ENCODE data around the gene NACC2. TPM values are rescaled to one million over a fixed set of nuclear protein-coding genes. Genes with fewer than 3 reads are reported as not detected.

NACC2 gene
- polyA plus RNA-seq, 1 of the 3 experiments (the other 2 are of a cell fraction) = 22.1 TPM

DNA sequence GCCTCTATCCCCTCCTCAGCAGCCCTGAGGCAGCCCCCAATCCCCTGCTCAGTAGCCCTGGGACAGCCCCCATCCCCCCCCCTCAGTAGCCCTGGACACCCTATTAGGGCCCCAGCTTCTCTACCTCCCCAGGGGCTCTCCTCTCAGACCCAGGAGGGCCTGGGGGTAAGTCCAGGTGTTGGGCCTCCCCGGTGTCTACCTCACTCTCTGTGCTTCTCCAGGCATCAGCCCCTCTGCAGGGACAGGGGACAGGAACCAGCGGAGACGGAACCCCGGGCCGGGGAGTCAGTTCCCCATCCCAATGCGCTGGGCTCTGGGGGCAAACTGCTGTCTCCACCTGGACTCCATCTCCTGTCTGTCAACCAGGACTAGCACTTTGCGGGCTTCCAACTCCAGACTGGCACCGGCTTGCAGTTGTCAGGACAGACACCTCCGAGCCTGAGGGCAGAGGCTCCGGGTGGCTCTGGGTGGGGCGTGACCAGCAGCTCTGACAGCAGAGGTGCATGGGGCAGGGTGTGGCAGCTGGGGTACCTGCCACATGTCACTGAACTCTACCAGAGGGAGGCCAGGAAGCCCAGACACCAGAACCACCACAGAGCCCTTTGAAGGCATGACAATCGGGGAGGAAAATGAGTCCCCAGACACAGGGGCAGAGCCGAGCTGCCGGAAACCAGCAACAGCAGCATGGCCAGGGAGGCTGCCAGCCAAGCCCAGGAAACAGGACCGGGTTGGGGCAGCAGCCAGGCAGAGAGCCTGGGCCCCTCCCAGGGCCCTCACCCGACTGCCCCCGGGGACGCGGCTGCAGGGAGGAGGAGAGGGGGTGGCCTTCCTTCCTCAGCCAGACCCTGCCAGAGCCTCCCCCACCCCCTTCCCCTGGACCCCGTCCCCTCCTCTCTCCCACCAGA is 116.2 kb downstream of the NACC2 start:
- no peak overlapping the region for H3K4me2 ChIP-seq
- TF ChIP-seq RFX5 (IDR thresholded peaks at IDR 0.05; ENCODE audit: low read length) (no peak), TAF1 (IDR thresholded peaks at IDR 0.05; ENCODE audit: borderline replicate concordance, low read depth, low read length) (no peak), EP300 (IDR thresholded peaks at IDR 0.05; ENCODE audit: borderline replicate concordance in 1 of 2, low read depth in 1 of 2, low read length in 1 of 2) (no peak), TCF12 (IDR thresholded peaks at IDR 0.05) (no peak), MXI1 (IDR thresholded peaks at IDR 0.05; ENCODE audit: low read depth, low read length) (no peak), FOXM1 (IDR thresholded peaks at IDR 0.05; ENCODE audit: low read depth) (no peak), JUND (IDR thresholded peaks at IDR 0.05) (no peak), MAX (IDR thresholded peaks at IDR 0.05; ENCODE audit: low read depth) (no peak), POLR2AphosphoS5 (IDR thresholded peaks at IDR 0.05; ENCODE audit: low read depth, low read length) (no peak)
- TF ChIP-seq, protein P1, sequence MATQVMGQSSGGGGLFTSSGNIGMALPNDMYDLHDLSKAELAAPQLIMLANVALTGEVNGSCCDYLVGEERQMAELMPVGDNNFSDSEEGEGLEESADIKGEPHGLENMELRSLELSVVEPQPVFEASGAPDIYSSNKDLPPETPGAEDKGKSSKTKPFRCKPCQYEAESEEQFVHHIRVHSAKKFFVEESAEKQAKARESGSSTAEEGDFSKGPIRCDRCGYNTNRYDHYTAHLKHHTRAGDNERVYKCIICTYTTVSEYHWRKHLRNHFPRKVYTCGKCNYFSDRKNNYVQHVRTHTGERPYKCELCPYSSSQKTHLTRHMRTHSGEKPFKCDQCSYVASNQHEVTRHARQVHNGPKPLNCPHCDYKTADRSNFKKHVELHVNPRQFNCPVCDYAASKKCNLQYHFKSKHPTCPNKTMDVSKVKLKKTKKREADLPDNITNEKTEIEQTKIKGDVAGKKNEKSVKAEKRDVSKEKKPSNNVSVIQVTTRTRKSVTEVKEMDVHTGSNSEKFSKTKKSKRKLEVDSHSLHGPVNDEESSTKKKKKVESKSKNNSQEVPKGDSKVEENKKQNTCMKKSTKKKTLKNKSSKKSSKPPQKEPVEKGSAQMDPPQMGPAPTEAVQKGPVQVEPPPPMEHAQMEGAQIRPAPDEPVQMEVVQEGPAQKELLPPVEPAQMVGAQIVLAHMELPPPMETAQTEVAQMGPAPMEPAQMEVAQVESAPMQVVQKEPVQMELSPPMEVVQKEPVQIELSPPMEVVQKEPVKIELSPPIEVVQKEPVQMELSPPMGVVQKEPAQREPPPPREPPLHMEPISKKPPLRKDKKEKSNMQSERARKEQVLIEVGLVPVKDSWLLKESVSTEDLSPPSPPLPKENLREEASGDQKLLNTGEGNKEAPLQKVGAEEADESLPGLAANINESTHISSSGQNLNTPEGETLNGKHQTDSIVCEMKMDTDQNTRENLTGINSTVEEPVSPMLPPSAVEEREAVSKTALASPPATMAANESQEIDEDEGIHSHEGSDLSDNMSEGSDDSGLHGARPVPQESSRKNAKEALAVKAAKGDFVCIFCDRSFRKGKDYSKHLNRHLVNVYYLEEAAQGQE (IDR thresholded peaks at IDR 0.05; ENCODE audit: low read depth, low read length) = no peak
- no peak overlapping the region for H3K9ac ChIP-seq
- ChIA-PET CTCF (interaction anchor here (1.0 to 3.5 kb wide), 2 partner anchors 11 to 144 kb away, joined by 3 to 20 read pairs; no protein-coding TSS in a partner anchor), POLR2A (interaction anchor here (0.6 to 1.2 kb wide), 2 partner anchors 9 to 17 kb away, joined by 3 to 5 read pairs; no protein-coding TSS in a partner anchor)
- DNase-seq = peak; percentile 82
- no peak overlapping the region for H3K4me3 ChIP-seq (ENCODE audit: low read depth in 2 of 2, low read length in 1 of 2)
- H3K27ac ChIP-seq (ENCODE audit: low read depth in 2 of 2, low read length in 1 of 2) = peak overlapping the region in 1 of 2 experiments; percentile 80; a peak in 2 of 4 replicates
- H3K4me1 ChIP-seq (ENCODE audit: control insufficient read depth in 1 of 2, insufficient read depth in 2 of 2, low read depth in 1 of 2, low read length in 1 of 2) = peaks cover 4 to 42% of the 10 kb centered on the region in 2 experiments; a peak in 2 of 4 replicates
- H2AFZ ChIP-seq (ENCODE audit: low read depth) = no peak overlapping the region
- H3K79me2 ChIP-seq (ENCODE audit: insufficient read depth) = no peaks in the 10 kb centered on the region
- H3K9me2 ChIP-seq = no peaks in the 10 kb centered on the region
- no peaks in the 10 kb centered on the region for H4K20me1 ChIP-seq (ENCODE audit: insufficient read depth)
- H3K36me3 ChIP-seq (replicated peaks in 1 of 2; ENCODE audit: control insufficient read depth in 1 of 2, insufficient read depth in 2 of 2, low read length in 1 of 2) = no peaks in the 10 kb centered on the region
- H3K27me3 ChIP-seq (ENCODE audit: insufficient read depth) = peaks cover 9% of the 10 kb centered on the region; the same call in 1 of the 2 replicates
- no peaks in the 10 kb centered on the region for H3F3A ChIP-seq (replicated peaks; ENCODE audit: insufficient read depth)
- H3K9me3 ChIP-seq = no peaks in the 10 kb centered on the region
- 78% methylated on average over 7 of the region's 20 CpGs for WGBS (ENCODE audit: low lambda C conversion rate)

DNA sequence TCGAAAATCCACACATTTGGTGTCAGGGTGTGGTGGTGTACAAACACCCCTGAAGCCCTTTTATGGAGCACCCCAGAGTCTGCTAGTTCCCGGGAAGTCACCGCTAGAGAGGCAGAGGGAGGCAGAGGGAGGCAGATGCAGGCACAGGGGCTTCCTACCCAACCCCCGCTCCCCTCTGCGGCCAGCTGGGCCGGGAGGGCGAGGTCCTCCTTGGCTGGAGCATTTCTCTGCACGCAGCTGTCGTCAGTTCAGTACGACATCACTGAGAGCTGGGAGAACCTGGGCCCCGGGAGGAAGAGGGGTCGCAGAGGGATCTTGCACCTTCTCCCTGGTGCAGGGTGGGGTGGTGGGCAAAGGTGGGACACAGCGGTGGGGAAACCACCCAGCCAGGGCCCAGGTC is 118.1 kb downstream of the NACC2 start:
- no peak overlapping the region for H3K4me2 ChIP-seq
- H3K9me3 ChIP-seq = no peaks in the 10 kb centered on the region
- H3K9me2 ChIP-seq = no peaks in the 10 kb centered on the region
- no peak for DNase-seq
- TF ChIP-seq, protein P2, sequence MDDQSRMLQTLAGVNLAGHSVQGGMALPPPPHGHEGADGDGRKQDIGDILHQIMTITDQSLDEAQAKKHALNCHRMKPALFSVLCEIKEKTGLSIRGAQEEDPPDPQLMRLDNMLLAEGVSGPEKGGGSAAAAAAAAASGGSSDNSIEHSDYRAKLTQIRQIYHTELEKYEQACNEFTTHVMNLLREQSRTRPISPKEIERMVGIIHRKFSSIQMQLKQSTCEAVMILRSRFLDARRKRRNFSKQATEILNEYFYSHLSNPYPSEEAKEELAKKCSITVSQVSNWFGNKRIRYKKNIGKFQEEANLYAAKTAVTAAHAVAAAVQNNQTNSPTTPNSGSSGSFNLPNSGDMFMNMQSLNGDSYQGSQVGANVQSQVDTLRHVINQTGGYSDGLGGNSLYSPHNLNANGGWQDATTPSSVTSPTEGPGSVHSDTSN (IDR thresholded peaks at IDR 0.05) = no peak
- H3F3A ChIP-seq (replicated peaks; ENCODE audit: insufficient read depth) = no peaks in the 10 kb centered on the region
- H4K20me1 ChIP-seq (ENCODE audit: insufficient read depth) = no peaks in the 10 kb centered on the region
- H2AFZ ChIP-seq (ENCODE audit: low read depth) = no peak overlapping the region
- CTCF ChIA-PET = interaction anchor here (1.3 to 2.0 kb wide), 3 partner anchors 9 to 146 kb away, joined by 3 to 13 read pairs (median 12); no protein-coding TSS in a partner anchor
- H3K27ac ChIP-seq (ENCODE audit: low read depth in 2 of 2, low read length in 1 of 2) = no peak overlapping the region
- POLR2A ChIA-PET = no interaction called here
- WGBS (ENCODE audit: low lambda C conversion rate) = 91% methylated on average over 8 of the region's 13 CpGs
- H3K36me3 ChIP-seq (replicated peaks in 1 of 2; ENCODE audit: control insufficient read depth in 1 of 2, insufficient read depth in 2 of 2, low read length in 1 of 2) = no peaks in the 10 kb centered on the region
- peaks cover 0 to 32% of the 10 kb centered on the region in 2 experiments; a peak in 1 of 4 replicates for H3K4me1 ChIP-seq (ENCODE audit: control insufficient read depth in 1 of 2, insufficient read depth in 2 of 2, low read depth in 1 of 2, low read length in 1 of 2)
- H3K79me2 ChIP-seq (ENCODE audit: insufficient read depth) = no peaks in the 10 kb centered on the region
- no peaks in the 10 kb centered on the region for H3K27me3 ChIP-seq (ENCODE audit: insufficient read depth)
- H3K4me3 ChIP-seq (ENCODE audit: low read depth in 2 of 2, low read length in 1 of 2) = no peak overlapping the region
- H3K9ac ChIP-seq = no peak overlapping the region
